Measurements from ENCODE around the gene PARP11.

The PARP11 gene

DNA sequence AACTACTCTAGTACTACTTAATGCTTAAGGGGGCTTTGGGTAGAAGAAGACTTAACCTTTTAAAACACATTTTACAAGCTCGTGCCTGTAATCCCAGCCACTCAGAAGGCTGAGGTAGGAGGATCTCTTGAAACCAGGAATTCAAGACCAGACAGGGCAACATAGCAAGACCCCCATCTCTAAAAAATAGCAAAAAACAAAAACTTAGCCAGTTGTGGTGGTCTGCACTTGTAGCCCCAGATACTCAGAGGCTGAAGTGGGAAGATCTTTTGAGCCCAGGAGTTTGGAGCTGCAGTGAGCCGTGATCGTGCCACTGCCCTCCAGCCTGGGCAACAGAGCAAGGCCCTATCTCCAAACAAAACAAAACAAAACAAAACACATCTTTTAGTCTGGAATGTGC lies 39.7 kb upstream of the PARP11 start:
- no peak for DNase-seq (ENCODE audit: low read depth)
- in situ Hi-C loops (cut with HindIII; ENCODE audit: low sequenced_read_pairs) = loop anchor here (5.0 kb wide), 1 partner anchor 44 kb away; no protein-coding TSS in a partner anchor
- H3K4me3 ChIP-seq (ENCODE audit: low read depth, low read length) = no peak overlapping the region
- TF ChIP-seq, protein P1, sequence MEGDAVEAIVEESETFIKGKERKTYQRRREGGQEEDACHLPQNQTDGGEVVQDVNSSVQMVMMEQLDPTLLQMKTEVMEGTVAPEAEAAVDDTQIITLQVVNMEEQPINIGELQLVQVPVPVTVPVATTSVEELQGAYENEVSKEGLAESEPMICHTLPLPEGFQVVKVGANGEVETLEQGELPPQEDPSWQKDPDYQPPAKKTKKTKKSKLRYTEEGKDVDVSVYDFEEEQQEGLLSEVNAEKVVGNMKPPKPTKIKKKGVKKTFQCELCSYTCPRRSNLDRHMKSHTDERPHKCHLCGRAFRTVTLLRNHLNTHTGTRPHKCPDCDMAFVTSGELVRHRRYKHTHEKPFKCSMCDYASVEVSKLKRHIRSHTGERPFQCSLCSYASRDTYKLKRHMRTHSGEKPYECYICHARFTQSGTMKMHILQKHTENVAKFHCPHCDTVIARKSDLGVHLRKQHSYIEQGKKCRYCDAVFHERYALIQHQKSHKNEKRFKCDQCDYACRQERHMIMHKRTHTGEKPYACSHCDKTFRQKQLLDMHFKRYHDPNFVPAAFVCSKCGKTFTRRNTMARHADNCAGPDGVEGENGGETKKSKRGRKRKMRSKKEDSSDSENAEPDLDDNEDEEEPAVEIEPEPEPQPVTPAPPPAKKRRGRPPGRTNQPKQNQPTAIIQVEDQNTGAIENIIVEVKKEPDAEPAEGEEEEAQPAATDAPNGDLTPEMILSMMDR (IDR thresholded peaks at IDR 0.05; ENCODE audit: low read depth, low read length, missing control alignments) = no peak

GRCh38 chr12:3911409-3911808 lies 38.2 kb upstream of the PARP11 start:
- in situ Hi-C loops (cut with HindIII; ENCODE audit: low sequenced_read_pairs) = loop anchor here (5.0 kb wide), 1 partner anchor 46 kb away; no protein-coding TSS in a partner anchor
- no peak for DNase-seq (ENCODE audit: low read depth)
- no peak overlapping the region for H3K4me3 ChIP-seq (ENCODE audit: low read depth, low read length)
- TF ChIP-seq, protein P1 (IDR thresholded peaks at IDR 0.05; ENCODE audit: low read depth, low read length, missing control alignments) = no peak

DNA sequence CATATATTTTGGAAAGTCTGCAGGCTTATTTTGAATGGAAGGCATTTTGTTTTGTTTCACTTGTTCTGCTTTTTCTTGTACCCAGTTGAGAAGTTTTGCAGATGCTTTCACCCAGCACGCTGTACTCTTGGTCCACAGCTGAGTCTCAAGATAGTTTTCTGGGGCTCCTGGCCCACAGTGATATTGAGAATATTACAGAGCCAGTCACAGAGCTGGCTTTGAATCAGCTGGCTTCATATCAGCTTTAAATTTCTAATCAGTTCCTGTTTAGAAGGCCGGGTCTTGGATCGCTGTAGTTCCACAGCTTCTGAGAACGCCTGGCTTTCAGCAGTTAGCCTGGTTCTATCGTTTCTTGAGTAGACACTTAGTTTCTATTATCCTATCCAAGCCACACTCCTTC lies 32.5 kb upstream of the PARP11 start:
- TF ChIP-seq, protein P1 (IDR thresholded peaks at IDR 0.05; ENCODE audit: low read depth, low read length, missing control alignments) = no peak
- no peak overlapping the region for H3K4me3 ChIP-seq (ENCODE audit: low read depth, low read length)
- DNase-seq (ENCODE audit: low read depth) = no peak
- in situ Hi-C loops (cut with HindIII; ENCODE audit: low sequenced_read_pairs) = no loop called here

DNA sequence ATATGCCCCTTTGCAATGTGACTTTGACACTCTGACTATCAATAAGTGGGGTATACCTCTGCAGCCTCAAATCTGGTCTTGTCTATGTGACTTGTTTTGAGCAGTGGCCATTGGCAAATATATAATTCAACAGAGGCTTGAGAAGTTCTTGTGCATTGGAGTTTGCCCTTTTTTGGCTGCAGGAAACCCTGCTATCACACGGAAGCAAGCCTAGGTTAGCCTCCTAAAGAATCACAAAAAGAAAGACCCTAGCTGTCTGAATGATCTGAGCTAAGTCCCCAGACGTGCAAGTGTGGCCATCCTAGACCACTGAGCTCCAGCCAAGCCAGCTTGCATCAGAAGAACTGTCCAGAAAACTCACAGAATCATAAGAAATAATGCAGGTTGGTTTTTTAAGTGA lies 31.8 kb upstream of the PARP11 start:
- TF ChIP-seq, protein P1 (IDR thresholded peaks at IDR 0.05; ENCODE audit: low read depth, low read length, missing control alignments) = no peak
- in situ Hi-C loops (cut with HindIII; ENCODE audit: low sequenced_read_pairs) = no loop called here
- H3K4me3 ChIP-seq (ENCODE audit: low read depth, low read length) = no peak overlapping the region
- no peak for DNase-seq (ENCODE audit: low read depth)

GRCh38 chr12:3902921-3903320 lies 29.7 kb upstream of the PARP11 start:
- DNase-seq (ENCODE audit: low read depth) = no peak
- in situ Hi-C loops (cut with HindIII; ENCODE audit: low sequenced_read_pairs) = no loop called here
- H3K4me3 ChIP-seq (ENCODE audit: low read depth, low read length) = no peak overlapping the region
- TF ChIP-seq, protein P1 (IDR thresholded peaks at IDR 0.05; ENCODE audit: low read depth, low read length, missing control alignments) = no peak

DNA sequence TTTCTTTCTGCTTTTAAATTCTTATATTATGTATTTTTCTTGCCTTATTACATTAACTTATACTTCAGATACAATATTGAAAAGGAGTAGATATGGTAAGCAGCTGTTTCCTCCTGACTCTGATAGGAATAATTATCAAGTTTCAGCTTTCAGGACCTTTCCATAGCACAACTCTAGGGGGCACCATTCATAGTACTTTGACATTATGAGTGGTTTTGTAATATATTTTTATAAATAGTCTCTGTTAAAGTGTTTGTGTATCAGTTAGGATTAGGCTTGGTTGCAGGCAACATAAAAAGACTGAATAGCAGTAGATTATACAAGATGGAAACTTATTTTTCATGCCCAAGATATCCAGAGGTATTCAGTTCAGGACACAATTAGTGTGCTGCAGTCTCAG lies 27.9 kb upstream of the PARP11 start:
- H3K4me3 ChIP-seq (ENCODE audit: low read depth, low read length) = no peak overlapping the region
- in situ Hi-C loops (cut with HindIII; ENCODE audit: low sequenced_read_pairs) = no loop called here
- TF ChIP-seq, protein P1 (IDR thresholded peaks at IDR 0.05; ENCODE audit: low read depth, low read length, missing control alignments) = no peak
- DNase-seq (ENCODE audit: low read depth) = no peak

DNA sequence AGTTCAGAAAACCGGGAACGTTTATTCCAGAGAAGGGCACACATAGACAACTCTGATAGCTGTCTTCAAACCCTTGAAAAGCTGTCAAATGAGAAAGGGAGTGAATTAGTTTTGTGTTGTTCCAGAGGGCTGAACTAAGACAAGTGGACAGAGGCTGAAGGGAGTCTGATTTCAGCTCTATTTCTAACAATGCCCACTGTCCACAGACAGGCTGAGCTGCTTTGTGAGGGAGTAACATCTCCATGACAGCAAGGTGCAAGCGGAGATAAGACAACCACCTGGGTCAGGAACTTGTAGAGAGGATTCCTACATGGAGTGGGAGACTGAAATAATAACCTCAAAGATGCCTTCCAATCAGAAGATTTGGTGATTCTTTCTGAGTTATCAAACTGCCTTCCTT lies 25.6 kb upstream of the PARP11 start:
- DNase-seq (ENCODE audit: low read depth) = no peak
- in situ Hi-C loops (cut with HindIII; ENCODE audit: low sequenced_read_pairs) = loop anchor here (10.0 kb wide), 1 partner anchor 136 kb away; no protein-coding TSS in a partner anchor
- no peak overlapping the region for H3K4me3 ChIP-seq (ENCODE audit: low read depth, low read length)

More for the DNA sequence above, 25.6 kb upstream of the PARP11 start:
- TF ChIP-seq, protein P1 (IDR thresholded peaks at IDR 0.05; ENCODE audit: low read depth, low read length, missing control alignments) = no peak
